Activated CD4-positive, alpha-beta T cell treated with anti-CD3 and anti-CD28 coated beads for 36 hours (primary cell): ENCODE data around the gene SFMBT1. TPM values are rescaled to one million over a fixed set of nuclear protein-coding genes. Genes with fewer than 3 reads are reported as not detected.
A peak's percentile ranks its signal among the peaks of the same experiment; 100 is the strongest.
"Not testable (repeated sequence)": the region's sequence is repeated elsewhere in the genome, so short reads cannot be mapped to it uniquely, and the experiment has no call there.

ENCODE experiments used
- ATAC-seq: fragments of 200-7000 bp; cut with Tn5 transposase; one replicate; pipeline ENCODE4 v1.10.0; 2021; ENCODE audit warnings: mild to moderate bottlenecking, moderate library complexity
- CTCF ChIA-PET: fragments of 350-600 bp; sonication (Branson Sonifier 250); formaldehyde crosslinking; loops from one replicate; lab custom pipeline; 2021; ENCODE audit warnings: antibody characterized with exemption; lab: Charles Lee
- POLR2A ChIA-PET: fragments of 350-600 bp; sonication (Branson Sonifier 250); formaldehyde crosslinking; loops from one replicate; lab custom pipeline; 2021; ENCODE audit warnings: antibody characterized with exemption, inconsistent platforms; lab: Charles Lee
- DNase-seq: peaks from one replicate; pipeline ENCODE4 v3.0.0-alpha.2; 2020
- H3K27ac Mint-ChIP-seq: one replicate; pipeline ENCODE4 v1.8.0; 2021; ENCODE audit warnings: mixed read lengths
- H3K27me3 Mint-ChIP-seq: one replicate; pipeline ENCODE4 v1.8.0; 2021; ENCODE audit warnings: mixed read lengths
- H3K36me3 Mint-ChIP-seq: one replicate; pipeline ENCODE4 v1.8.0; 2021; ENCODE audit warnings: low read depth, mixed read lengths
- H3K4me1 Mint-ChIP-seq: one replicate; pipeline ENCODE4 v1.8.0; 2021; ENCODE audit warnings: mixed read lengths
- H3K4me3 Mint-ChIP-seq: one replicate; pipeline ENCODE4 v1.8.0; 2021; ENCODE audit warnings: mild to moderate bottlenecking, moderate library complexity, mixed read lengths
- H3K9me3 Mint-ChIP-seq: one replicate; pipeline ENCODE4 v1.8.0; 2021; ENCODE audit warnings: low read depth, mixed read lengths
- intact Hi-C, 2 experiments: fragments of 100-400 bp; cut with DNase I in 1 of 2; cut with micrococcal nuclease in 1 of 2; formaldehyde crosslinking; loops; one replicate each; pipeline versions ENCODE4 v1.14.2 to v1.15.1; 2022 to 2024; cut with DNase I, micrococcal nuclease
- total RNA-seq, 2 experiments: library from RNA; stranded (reverse); gene quantifications; one replicate each; pipeline ENCODE4 v1.2.3, GENCODE V29; 2021

SFMBT1 gene
- total RNA-seq, 2 experiments from 2014 or later: 14.5 to 20.3 TPM

DNA sequence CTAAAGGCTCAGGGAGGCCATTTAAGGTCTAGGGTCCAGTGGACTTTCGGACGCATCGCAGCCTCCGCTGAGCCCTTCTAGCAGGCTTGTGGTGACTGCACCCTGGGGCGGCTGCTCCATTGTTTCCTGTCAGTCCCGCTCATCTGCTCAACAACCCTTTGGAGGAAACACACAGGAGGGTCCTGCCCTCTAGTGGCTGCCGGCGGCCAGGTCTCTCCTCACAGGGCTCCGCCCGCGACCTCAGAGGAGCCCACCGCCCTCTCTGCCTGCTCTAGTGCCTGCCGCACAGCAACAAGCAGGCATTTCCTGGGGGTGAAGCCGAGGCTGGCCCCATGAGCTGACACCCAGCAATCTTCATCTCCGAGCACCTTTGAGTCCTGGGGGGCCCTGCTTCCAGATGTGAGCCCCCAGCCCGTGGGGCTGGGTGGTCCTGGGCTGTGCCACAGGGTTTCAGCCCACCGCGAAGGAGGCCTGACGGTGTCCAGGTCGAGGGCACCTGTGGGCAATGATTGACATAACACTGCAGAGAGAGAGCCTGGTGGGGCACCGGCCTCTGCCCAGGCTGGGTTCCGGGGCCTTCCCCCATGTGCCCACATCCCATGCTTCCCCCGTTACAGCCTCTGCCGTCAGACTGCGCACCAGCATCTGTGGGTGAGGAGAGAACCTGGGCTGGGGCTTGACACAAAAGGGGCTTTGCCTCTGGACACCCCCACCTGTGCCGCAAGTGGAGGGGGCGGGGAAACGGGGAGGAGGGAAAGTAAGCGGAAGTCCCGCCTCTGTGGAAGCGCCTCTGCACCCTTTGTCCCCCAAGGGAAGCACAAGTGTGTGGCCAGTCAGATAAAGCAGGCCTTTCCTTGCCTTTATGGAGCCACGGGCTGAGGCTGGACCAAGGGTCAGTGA lies 27.0 kb upstream of the SFMBT1 start:
- Mint-ChIP-seq H3K4me3 (peak overlapping the region; percentile 81), H3K9me3 (no peaks in the 10 kb centered on the region), H3K4me1 (peaks cover 18% of the 10 kb centered on the region), H3K27me3 (no peaks in the 10 kb centered on the region), H3K27ac (peak overlapping the region; percentile 97), H3K36me3 (no peaks in the 10 kb centered on the region)
- ChIA-PET CTCF (interaction anchor here (0.6 to 1.9 kb wide), 5 partner anchors 136 to 304 kb away, joined by 3 to 9 read pairs (median 5); no protein-coding TSS in a partner anchor), POLR2A (interaction anchor here (0.6 kb wide), 1 partner anchor 30 kb away, joined by 3 read pairs; no protein-coding TSS in a partner anchor)
- DNase-seq (peak; percentile 95), ATAC-seq (peak; percentile 94)
- intact Hi-C loops: loop anchor here (1.0 to 2.0 kb wide), 6 partner anchors 26 to 331 kb away; partner anchors contain the start of genes SFMBT1 (in 2 of the 2) and STIMATE (in 1 of the 2)

DNA sequence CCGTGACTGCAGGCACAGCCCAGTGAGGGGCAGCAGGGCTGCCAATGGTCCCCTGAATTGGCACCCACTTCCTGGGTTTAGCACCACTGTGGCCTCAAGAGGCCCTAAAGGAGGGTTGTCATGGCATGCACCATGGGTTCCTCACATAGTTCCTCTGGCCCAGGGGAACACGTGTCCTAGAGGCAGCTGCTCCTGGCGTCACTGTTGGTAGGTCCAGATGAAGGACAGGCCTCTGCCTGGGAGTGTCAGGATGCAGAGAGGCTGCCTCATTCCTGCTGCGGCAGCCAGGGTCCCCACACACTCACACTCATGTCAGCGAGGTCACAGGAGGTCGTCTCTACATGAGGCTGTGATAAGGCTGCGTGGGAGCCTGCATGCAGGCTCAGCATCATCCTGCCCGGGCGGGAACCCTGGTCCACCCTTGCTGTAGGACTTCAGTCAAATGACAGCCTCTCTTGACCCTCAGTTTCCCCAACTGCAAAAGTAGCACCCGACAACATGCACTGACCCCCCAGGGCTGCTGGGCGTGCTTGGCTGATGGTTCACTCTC lies 26.1 kb upstream of the SFMBT1 start:
- no peaks in the 10 kb centered on the region for H3K27me3 Mint-ChIP-seq
- peak overlapping the region; percentile 81 for H3K4me3 Mint-ChIP-seq
- CTCF ChIA-PET: interaction anchor here (0.6 to 1.9 kb wide), 8 partner anchors 20 to 235 kb away, joined by 3 to 9 read pairs (median 4); no protein-coding TSS in a partner anchor
- H3K9me3 Mint-ChIP-seq: no peaks in the 10 kb centered on the region
- ATAC-seq (no peak), DNase-seq (peak; percentile 21)
- H3K4me1 Mint-ChIP-seq: peaks cover 18% of the 10 kb centered on the region
- POLR2A ChIA-PET: no interaction called here
- intact Hi-C loops: loop anchor here (1.0 to 2.0 kb wide), 6 partner anchors 25 to 330 kb away; partner anchors contain the start of genes SFMBT1 (in 2 of the 2) and STIMATE (in 1 of the 2)
- no peaks in the 10 kb centered on the region for H3K36me3 Mint-ChIP-seq
- H3K27ac Mint-ChIP-seq: peak overlapping the region; percentile 97

DNA sequence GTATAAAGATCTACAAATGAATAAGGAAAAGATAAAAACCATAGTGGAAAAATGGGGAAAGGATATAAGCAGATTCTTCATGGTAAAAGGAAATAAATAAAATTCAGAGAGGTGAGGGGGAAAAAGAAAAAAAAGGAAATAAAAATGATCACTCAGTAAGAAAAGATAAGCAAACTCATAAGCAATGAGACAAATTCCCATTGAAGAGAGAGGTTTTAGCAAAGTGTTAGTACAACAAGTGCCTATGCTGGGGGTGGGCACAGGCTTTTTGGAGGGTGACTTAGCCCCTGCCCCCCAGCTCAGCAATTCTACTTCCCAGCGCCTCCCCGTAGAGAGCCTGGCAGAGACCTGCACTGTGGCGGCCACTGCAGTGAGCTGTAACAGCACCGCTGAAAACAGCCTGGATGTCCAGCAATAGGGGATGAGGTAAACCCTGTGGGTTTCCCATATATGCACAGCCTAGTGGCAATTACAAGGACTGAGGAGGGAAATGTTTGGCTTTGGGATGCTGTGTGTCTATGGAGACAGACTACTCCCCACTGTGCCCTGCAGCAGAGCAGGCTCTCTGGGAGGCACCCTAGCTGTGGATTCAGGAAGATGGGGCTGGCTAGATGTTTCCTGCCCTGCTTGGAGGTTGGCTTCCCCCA lies 23.7 kb upstream of the SFMBT1 start:
- intact Hi-C loops: no loop called here
- CTCF ChIA-PET: interaction anchor here (1.0 to 1.5 kb wide), 3 partner anchors 35 to 276 kb away, joined by 3 read pairs; no protein-coding TSS in a partner anchor
- Mint-ChIP-seq H3K27me3 (peaks cover 4% of the 10 kb centered on the region), H3K4me3 (no peak overlapping the region), H3K4me1 (peaks cover 18% of the 10 kb centered on the region), H3K36me3 (no peaks in the 10 kb centered on the region), H3K9me3 (no peaks in the 10 kb centered on the region), H3K27ac (no peak overlapping the region)
- DNase-seq (no peak), ATAC-seq (no peak)
- POLR2A ChIA-PET: no interaction called here

DNA sequence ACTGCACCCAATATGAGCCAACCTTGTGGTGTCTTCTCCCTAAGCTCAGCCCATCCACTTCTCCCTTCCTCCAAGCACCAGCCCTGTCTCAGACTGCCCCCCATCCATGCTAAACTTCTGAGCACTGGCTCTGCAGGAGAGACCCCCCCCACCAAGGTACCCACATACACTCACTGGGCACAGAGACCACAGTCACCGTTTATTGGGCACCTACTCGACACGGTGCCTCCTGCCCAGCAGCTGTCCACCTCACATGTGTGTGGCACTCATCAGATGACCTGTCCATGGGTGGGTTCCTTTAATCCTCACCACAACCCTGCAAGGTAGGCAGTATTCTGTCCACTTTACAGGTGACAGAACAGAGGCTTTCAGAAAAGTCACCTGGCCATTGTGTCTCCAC lies 22.3 kb upstream of the SFMBT1 start:
- DNase-seq (no peak), ATAC-seq (no peak)
- ChIA-PET POLR2A (no interaction called here), CTCF (interaction anchor here (1.1 kb wide), 1 partner anchor 133 kb away, joined by 3 read pairs; no protein-coding TSS in a partner anchor)
- H3K36me3 Mint-ChIP-seq: no peaks in the 10 kb centered on the region
- H3K9me3 Mint-ChIP-seq: no peaks in the 10 kb centered on the region
- peaks cover 14% of the 10 kb centered on the region for H3K4me1 Mint-ChIP-seq
- intact Hi-C loops: no loop called here
- no peak overlapping the region for H3K27ac Mint-ChIP-seq
- H3K4me3 Mint-ChIP-seq: no peak overlapping the region
- peaks cover 5% of the 10 kb centered on the region for H3K27me3 Mint-ChIP-seq

DNA sequence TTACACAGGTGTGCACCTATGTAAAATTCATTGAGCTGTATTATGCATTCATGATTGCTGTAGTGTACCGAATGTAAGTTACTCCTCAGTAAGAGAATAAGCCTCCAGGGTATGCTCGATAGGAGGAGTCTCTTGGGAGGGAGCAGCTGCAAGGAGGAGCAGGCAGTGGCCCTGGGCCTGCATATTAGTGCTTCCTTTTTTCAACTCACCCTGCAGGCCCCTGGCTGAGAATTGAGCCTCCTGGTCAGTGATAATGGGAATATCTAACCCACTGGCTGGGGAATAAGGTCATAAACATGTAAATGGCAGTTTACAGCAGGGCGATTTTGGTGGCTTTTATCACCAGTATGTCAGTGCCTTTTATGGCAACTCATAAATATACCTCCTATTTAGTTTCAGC lies 21.7 kb upstream of the SFMBT1 start:
- Mint-ChIP-seq H3K27ac (no peak overlapping the region), H3K27me3 (peaks cover 5% of the 10 kb centered on the region), H3K36me3 (no peaks in the 10 kb centered on the region), H3K4me1 (peaks cover 9% of the 10 kb centered on the region), H3K4me3 (no peak overlapping the region), H3K9me3 (no peaks in the 10 kb centered on the region)
- ATAC-seq (no peak), DNase-seq (no peak)
- ChIA-PET CTCF (interaction anchor here (1.1 kb wide), 1 partner anchor 133 kb away, joined by 3 read pairs; no protein-coding TSS in a partner anchor), POLR2A (no interaction called here)
- intact Hi-C loops: no loop called here

DNA sequence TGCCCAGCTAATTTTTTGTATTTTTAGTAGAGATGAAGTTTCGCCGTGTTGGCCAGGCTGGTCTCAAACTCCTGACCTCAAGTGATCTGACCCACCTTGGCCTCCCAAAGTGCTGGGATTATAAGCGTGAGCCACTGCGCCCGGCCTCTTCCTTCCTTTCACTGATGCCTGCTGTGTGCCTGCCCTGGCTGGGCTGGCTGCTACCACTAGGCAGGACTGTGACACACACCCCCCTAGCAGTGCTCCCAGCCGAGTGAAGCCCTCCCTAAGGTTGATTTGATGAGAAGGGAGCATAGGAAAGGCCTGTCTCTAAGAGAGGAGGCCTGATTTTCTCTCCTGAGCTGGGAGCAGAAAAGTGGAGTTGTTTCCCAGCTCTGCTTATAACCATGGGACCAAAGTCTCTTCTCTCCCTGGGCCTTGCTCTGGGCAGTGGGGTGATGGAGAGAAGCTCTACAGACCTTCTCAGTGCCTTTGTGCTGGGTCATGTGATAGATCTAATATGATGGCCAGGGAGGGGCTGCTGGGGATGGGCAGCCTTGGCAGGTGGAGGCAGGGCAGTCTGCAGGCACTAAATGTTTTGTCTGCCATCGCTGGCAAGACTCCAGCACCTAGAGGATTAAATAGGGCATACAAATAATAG lies 20.1 kb upstream of the SFMBT1 start:
- no peak overlapping the region for H3K4me3 Mint-ChIP-seq
- CTCF ChIA-PET: no interaction called here

DNA sequence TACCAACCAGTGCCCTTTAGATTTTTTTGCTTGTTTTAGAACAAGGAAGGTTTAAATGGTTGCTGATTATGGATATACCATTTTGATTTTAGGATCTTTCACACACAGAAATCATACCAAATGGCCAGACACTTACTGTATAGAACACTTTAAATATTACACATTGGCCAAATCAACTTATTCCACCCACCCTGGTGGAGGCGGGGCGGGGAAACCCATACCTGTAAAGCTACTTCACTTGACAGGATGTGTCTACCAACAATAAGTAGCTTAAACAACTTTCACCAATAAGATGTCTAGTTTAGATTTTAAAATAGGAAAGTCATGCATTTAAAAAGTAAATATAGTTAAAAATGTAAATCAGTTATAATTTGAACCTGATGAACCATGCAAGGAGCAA lies 17.0 kb upstream of the SFMBT1 start:
- Mint-ChIP-seq H3K4me3 (no peak overlapping the region), H3K27me3 (peaks cover 5% of the 10 kb centered on the region), H3K4me1 (no peaks in the 10 kb centered on the region), H3K27ac (no peak overlapping the region), H3K36me3 (no peaks in the 10 kb centered on the region), H3K9me3 (no peaks in the 10 kb centered on the region)
- POLR2A ChIA-PET: no interaction called here
- ATAC-seq (no peak), DNase-seq (no peak)
- intact Hi-C loops: no loop called here
- CTCF ChIA-PET: interaction anchor here (1.1 kb wide), 1 partner anchor 72 kb away, joined by 3 read pairs; no protein-coding TSS in a partner anchor

More for the DNA sequence above, 20.1 kb upstream of the SFMBT1 start:
- intact Hi-C loops: no loop called here
- no peaks in the 10 kb centered on the region for H3K9me3 Mint-ChIP-seq
- no peak overlapping the region for H3K27ac Mint-ChIP-seq
- H3K4me1 Mint-ChIP-seq: no peaks in the 10 kb centered on the region
- POLR2A ChIA-PET: no interaction called here
- no peaks in the 10 kb centered on the region for H3K36me3 Mint-ChIP-seq
- peaks cover 5% of the 10 kb centered on the region for H3K27me3 Mint-ChIP-seq
- DNase-seq (no peak), ATAC-seq (no peak)

DNA sequence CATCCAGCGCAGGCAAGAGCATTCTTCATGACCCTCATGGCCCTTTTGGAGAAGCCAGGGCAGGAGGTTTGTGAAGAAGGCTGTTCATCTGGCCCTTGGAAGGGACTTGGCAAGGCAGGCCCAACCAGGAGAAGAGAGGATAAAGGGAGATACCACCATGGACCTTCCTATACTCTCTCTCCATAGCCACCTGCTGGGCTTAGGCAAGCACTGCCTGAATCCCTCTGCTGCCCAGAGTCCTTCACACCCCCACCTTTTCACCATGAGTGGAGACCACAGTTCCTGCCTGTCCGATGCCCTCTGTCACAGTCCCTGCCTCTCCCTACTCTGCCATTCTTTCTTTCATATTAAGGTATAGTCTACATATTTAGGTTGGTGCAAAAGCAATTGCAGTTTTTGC lies 10.6 kb upstream of the SFMBT1 start:
- intact Hi-C loops: no loop called here
- DNase-seq (no peak), ATAC-seq (peak; percentile 60)
- CTCF ChIA-PET: interaction anchor here (0.7 to 2.1 kb wide), 4 partner anchors 70 to 121 kb away, joined by 3 to 9 read pairs (median 4); no protein-coding TSS in a partner anchor
- H3K9me3 Mint-ChIP-seq: no peaks in the 10 kb centered on the region
- H3K4me3 Mint-ChIP-seq: no peak overlapping the region
- POLR2A ChIA-PET: no interaction called here
- no peaks in the 10 kb centered on the region for H3K27me3 Mint-ChIP-seq
- H3K27ac Mint-ChIP-seq: no peak overlapping the region
- no peaks in the 10 kb centered on the region for H3K4me1 Mint-ChIP-seq
- H3K36me3 Mint-ChIP-seq: no peaks in the 10 kb centered on the region

DNA sequence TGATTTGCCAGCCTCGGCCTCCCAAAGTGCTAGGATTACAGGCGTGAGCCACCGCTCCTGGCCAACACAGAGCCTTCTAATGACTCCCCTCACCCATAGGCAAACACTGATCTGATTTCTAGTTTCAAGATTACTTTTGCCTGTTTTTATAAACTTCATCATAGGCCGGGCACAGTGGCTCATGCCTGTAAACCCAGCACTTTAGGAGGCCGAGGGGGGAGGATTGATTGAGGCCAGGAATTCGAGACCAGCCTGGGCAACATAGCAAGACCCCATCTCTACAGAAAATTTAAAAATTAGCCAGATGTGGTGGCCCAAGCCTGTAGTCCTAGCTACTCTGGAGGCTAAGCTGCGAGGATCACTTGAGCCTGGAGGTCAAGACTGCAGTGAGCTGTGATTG lies 8.4 kb upstream of the SFMBT1 start:
- H3K4me3 Mint-ChIP-seq, CTCF ChIA-PET, DNase-seq, intact Hi-C loops, ATAC-seq, H3K9me3 Mint-ChIP-seq, H3K4me1 Mint-ChIP-seq, H3K27me3 Mint-ChIP-seq, H3K27ac Mint-ChIP-seq, H3K36me3 Mint-ChIP-seq, POLR2A ChIA-PET: not testable (repeated sequence)

DNA sequence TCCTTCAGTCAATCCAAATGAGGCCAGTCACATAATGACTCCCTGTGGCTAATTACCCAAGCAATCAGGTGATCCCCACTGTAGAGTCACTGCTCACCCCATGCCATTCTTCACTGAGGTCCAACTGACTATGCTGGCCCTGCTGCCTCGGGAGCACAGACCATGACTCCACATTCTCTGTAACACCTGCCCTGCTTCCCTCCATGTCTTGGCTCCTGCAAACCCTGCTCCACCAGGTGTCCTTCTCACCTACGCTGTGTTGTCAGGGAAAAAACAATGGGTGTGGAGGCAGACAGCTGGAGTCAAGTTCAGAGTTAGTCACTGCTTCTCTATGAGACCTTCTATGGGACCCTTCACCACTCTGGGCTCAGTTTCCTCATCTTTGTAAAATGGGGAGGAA lies 6.1 kb upstream of the SFMBT1 start:
- Mint-ChIP-seq H3K27me3 (no peaks in the 10 kb centered on the region), H3K4me1 (peaks cover 7% of the 10 kb centered on the region), H3K4me3 (no peak overlapping the region)

More for the DNA sequence above, 6.1 kb upstream of the SFMBT1 start:
- CTCF ChIA-PET: interaction anchor here (1.1 kb wide), 1 partner anchor 20 kb away, joined by 3 read pairs; no protein-coding TSS in a partner anchor
- POLR2A ChIA-PET: no interaction called here
- no peak for DNase-seq
- no peak for ATAC-seq
- intact Hi-C loops: no loop called here
- Mint-ChIP-seq H3K36me3 (no peaks in the 10 kb centered on the region), H3K9me3 (no peaks in the 10 kb centered on the region), H3K27ac (no peak overlapping the region)
